HEK293 (cell line): ENCODE results near the gene CHCHD1.
A peak's percentile ranks its signal among the peaks of the same experiment; 100 is the strongest.

Experiments
- EGR2 ChIP-seq: fragments of 450-650 bp; formaldehyde crosslinking; IDR thresholded peaks from 2 replicates; pipeline ENCODE4 v1.5.1; 2016; ENCODE audit warnings: low read depth, missing biosample characterization, missing genetic modification characterization
- GFI1B ChIP-seq: fragments of 450-650 bp; formaldehyde crosslinking; IDR thresholded peaks from 2 replicates; pipeline ENCODE4 v1.5.1; 2016; ENCODE audit warnings: missing biosample characterization, missing genetic modification characterization
- HIC1 ChIP-seq: fragments of 450-650 bp; formaldehyde crosslinking; IDR thresholded peaks from 2 replicates; pipeline ENCODE4 v1.5.1; 2016; ENCODE audit warnings: missing biosample characterization, missing genetic modification characterization
- MEIS1 ChIP-seq: sonication (generic); formaldehyde crosslinking; IDR thresholded peaks from 2 replicates; pipeline ENCODE4 v1.8.1; 2022; ENCODE audit warnings: missing genetic modification reagents, mild to moderate bottlenecking, borderline replicate concordance
- PRDM6 ChIP-seq: fragments of 450-650 bp; formaldehyde crosslinking; IDR thresholded peaks from 2 replicates; pipeline ENCODE4 v1.5.1; 2017; ENCODE audit warnings: missing biosample characterization, missing genetic modification characterization
- SCRT2 ChIP-seq: fragments of 450-650 bp; formaldehyde crosslinking; IDR thresholded peaks from 2 replicates; pipeline ENCODE4 v1.5.1; 2016; ENCODE audit warnings: missing biosample characterization, missing genetic modification characterization
- ZBTB26 ChIP-seq: fragments of 450-650 bp; formaldehyde crosslinking; optimal IDR thresholded peaks from 2 replicates; pipeline ENCODE3; 2016; ENCODE audit warnings: missing biosample characterization, mild to moderate bottlenecking, missing genetic modification characterization
- ZNF10 ChIP-seq: fragments of 450-650 bp; formaldehyde crosslinking; IDR thresholded peaks from 2 replicates; pipeline ENCODE4 v1.5.1; 2017; ENCODE audit warnings: missing biosample characterization, missing genetic modification characterization
- ZNF157 ChIP-seq: fragments of 450-650 bp; formaldehyde crosslinking; IDR thresholded peaks from 2 replicates; pipeline ENCODE4 v1.5.1; 2016; ENCODE audit warnings: missing biosample characterization, missing genetic modification characterization
- ZNF169 ChIP-seq: fragments of 450-650 bp; formaldehyde crosslinking; IDR thresholded peaks from 2 replicates; pipeline ENCODE4 v1.5.1; 2016; ENCODE audit warnings: missing biosample characterization, missing genetic modification characterization
- ZNF18 ChIP-seq: fragments of 450-650 bp; formaldehyde crosslinking; IDR thresholded peaks from 2 replicates; pipeline ENCODE4 v1.5.1; 2016; ENCODE audit warnings: missing biosample characterization, missing genetic modification characterization
- ZNF184 ChIP-seq: fragments of 450-650 bp; IDR thresholded peaks from 2 replicates; pipeline ENCODE4 v1.5.1; 2018; ENCODE audit warnings: missing biosample characterization, mild to moderate bottlenecking, missing genetic modification characterization
- ZNF324 ChIP-seq: fragments of 450-650 bp; formaldehyde crosslinking; IDR thresholded peaks from 2 replicates; pipeline ENCODE4 v1.5.1; 2016; ENCODE audit warnings: missing biosample characterization, missing genetic modification characterization
- ZNF354C ChIP-seq: fragments of 450-650 bp; formaldehyde crosslinking; IDR thresholded peaks from 2 replicates; pipeline ENCODE4 v1.5.1; 2016; ENCODE audit warnings: missing biosample characterization, missing genetic modification characterization, low read depth, borderline replicate concordance
- ZNF37A ChIP-seq: fragments of 450-650 bp; IDR thresholded peaks from 2 replicates; pipeline ENCODE4 v1.5.1; 2018; ENCODE audit warnings: missing biosample characterization, missing genetic modification characterization
- ZNF398 ChIP-seq: fragments of 450-650 bp; formaldehyde crosslinking; IDR thresholded peaks from 2 replicates; pipeline ENCODE4 v1.5.1; 2017; ENCODE audit warnings: missing biosample characterization, missing genetic modification characterization
- ZNF449 ChIP-seq: fragments of 450-650 bp; formaldehyde crosslinking; IDR thresholded peaks from 2 replicates; pipeline ENCODE4 v1.5.1; 2017; ENCODE audit warnings: missing biosample characterization, mild to moderate bottlenecking, missing genetic modification characterization, moderate library complexity
- ZNF513 ChIP-seq: fragments of 450-650 bp; IDR thresholded peaks from 2 replicates; pipeline ENCODE4 v1.5.1; 2018; ENCODE audit warnings: missing biosample characterization, missing genetic modification characterization
- ZNF521 ChIP-seq: fragments of 450-650 bp; formaldehyde crosslinking; IDR thresholded peaks from 2 replicates; pipeline ENCODE4 v1.5.1; 2017; ENCODE audit warnings: missing biosample characterization, mild to moderate bottlenecking, missing genetic modification characterization
- ZNF558 ChIP-seq: fragments of 450-650 bp; formaldehyde crosslinking; IDR thresholded peaks from 2 replicates; pipeline ENCODE4 v1.5.1; 2016; ENCODE audit warnings: missing biosample characterization, missing genetic modification characterization
- ZNF624 ChIP-seq: fragments of 450-650 bp; formaldehyde crosslinking; IDR thresholded peaks from 2 replicates; pipeline ENCODE4 v1.5.1; 2017; ENCODE audit warnings: missing biosample characterization, missing genetic modification characterization
- ZNF626 ChIP-seq: fragments of 450-650 bp; sonication (Bioruptor Pico); formaldehyde crosslinking; IDR thresholded peaks from 2 replicates; pipeline ENCODE4 v1.5.1; 2018; ENCODE audit warnings: missing biosample characterization, missing genetic modification characterization, inconsistent platforms
- ZNF707 ChIP-seq: fragments of 450-650 bp; formaldehyde crosslinking; IDR thresholded peaks from 2 replicates; pipeline ENCODE4 v1.5.1; 2016; ENCODE audit warnings: missing biosample characterization, missing genetic modification characterization
- ZNF747 ChIP-seq: fragments of 450-650 bp; formaldehyde crosslinking; IDR thresholded peaks from 2 replicates; pipeline ENCODE4 v1.5.1; 2016; ENCODE audit warnings: missing biosample characterization, missing genetic modification characterization
- ZNF777 ChIP-seq: fragments of 450-650 bp; formaldehyde crosslinking; IDR thresholded peaks from 2 replicates; pipeline ENCODE4 v1.5.1; 2017; ENCODE audit warnings: missing biosample characterization, missing genetic modification characterization, borderline replicate concordance

CHCHD1 gene

GRCh38 chr10:73743905-73744663 lies 37.8 kb upstream of the CHCHD1 start, which contains the start of gene SEC24C (continued):
- no peak for TF ChIP-seq ZNF449 (tag by site-specific recombination)
- no peak for TF ChIP-seq MEIS1 (CRISPR knock-in tag)
- TF ChIP-seq ZNF558 (tag by site-specific recombination), result no peak; the same call in 1 of the 2 replicates
- TF ChIP-seq ZNF398 (tag by site-specific recombination), result no peak
- TF ChIP-seq ZNF157, result no peak
- no peak for TF ChIP-seq ZNF626 (tag by site-specific recombination)
- TF ChIP-seq ZBTB26 (tag by site-specific recombination), result peak; percentile 28
- no peak for TF ChIP-seq ZNF354C (tag by site-specific recombination)
- no peak for TF ChIP-seq PRDM6 (tag by site-specific recombination)
- no peak for TF ChIP-seq ZNF513 (tag by site-specific recombination)
- no peak for TF ChIP-seq GFI1B
- TF ChIP-seq EGR2 (tag by site-specific recombination), result no peak
- TF ChIP-seq ZNF18 (tag by site-specific recombination), result peak; percentile 64; the same call in 1 of the 2 replicates
- no peak for TF ChIP-seq ZNF169 (tag by site-specific recombination)
- TF ChIP-seq ZNF10, result no peak
- no peak for TF ChIP-seq ZNF707 (tag by site-specific recombination)
- 0 out of 2 replicates have a peak, but pooled peaks have one; percentile 24 for TF ChIP-seq ZNF324 (tag by site-specific recombination)
- no peak for TF ChIP-seq ZNF521 (tag by site-specific recombination)
- TF ChIP-seq ZNF624, result no peak
- TF ChIP-seq ZNF777, result no peak
- no peak for TF ChIP-seq SCRT2 (tag by site-specific recombination)
- no peak for TF ChIP-seq ZNF37A (tag by site-specific recombination)
- no peak for TF ChIP-seq ZNF184 (tag by site-specific recombination)
- no peak for TF ChIP-seq ZNF747 (tag by site-specific recombination)
- no peak for TF ChIP-seq HIC1 (tag by site-specific recombination)
